Loucy (cell line): Measurements from ENCODE around the gene COL23A1.

ENCODE experiments used
- H2AFZ ChIP-seq: fragments of 200-600 bp; sonication (generic); 2 replicates; pipeline ENCODE4 v1.6.0; 2016; ENCODE audit warnings: antibody characterized with exemption, mild to moderate bottlenecking, low read length, moderate library complexity
- H3F3A ChIP-seq: fragments of 200-600 bp; 2 replicates; pipeline ENCODE4 v1.6.0; 2016; ENCODE audit warnings: antibody characterized with exemption, low read depth, mild to moderate bottlenecking
- H3K27me3 ChIP-seq: fragments of 200-600 bp; sonication (generic); 2 replicates; pipeline ENCODE4 v1.6.1; 2014; ENCODE audit warnings: low read length, mild to moderate bottlenecking; ENCODE audit not compliant: insufficient read depth, poor library complexity, severe bottlenecking
- H3K36me3 ChIP-seq: fragments of 200-600 bp; sonication (generic); 2 replicates; pipeline ENCODE4 v1.6.1; 2016; ENCODE audit warnings: low read length; ENCODE audit not compliant: insufficient read depth
- H3K4me1 ChIP-seq: fragments of 200-600 bp; sonication (generic); 2 replicates; pipeline ENCODE4 v1.5.1; 2014; ENCODE audit warnings: low read length, mild to moderate bottlenecking; ENCODE audit not compliant: insufficient read depth, poor library complexity, severe bottlenecking
- H3K4me2 ChIP-seq: fragments of 200-600 bp; sonication (generic); 2 replicates; pipeline ENCODE4 v1.6.0; 2014; ENCODE audit warnings: antibody characterized with exemption, low read length, low read depth, mild to moderate bottlenecking; ENCODE audit not compliant: poor library complexity, severe bottlenecking
- H3K4me3 ChIP-seq: fragments of 200-600 bp; sonication (generic); 2 replicates; pipeline ENCODE4 v1.5.1; 2014; ENCODE audit warnings: low read length, mild to moderate bottlenecking, mixed read lengths; ENCODE audit not compliant: poor library complexity, severe bottlenecking
- H3K79me2 ChIP-seq: fragments of 200-600 bp; sonication (generic); 2 replicates; pipeline ENCODE4 v1.6.1; 2014; ENCODE audit warnings: low read length; ENCODE audit not compliant: insufficient read depth
- H3K9ac ChIP-seq: fragments of 200-600 bp; sonication (generic); 2 replicates; pipeline ENCODE4 v1.6.0; 2014; ENCODE audit warnings: mild to moderate bottlenecking, low read depth, low read length, moderate library complexity; ENCODE audit not compliant: poor library complexity, severe bottlenecking
- H3K9me2 ChIP-seq: fragments of 200-600 bp; sonication (generic); replicated peaks from 2 replicates; pipeline ENCODE4 v1.6.1; 2016; ENCODE audit warnings: low read depth, low read length, mixed read lengths
- H3K9me3 ChIP-seq: fragments of 200-600 bp; sonication (generic); 2 replicates; pipeline ENCODE4 v1.6.1; 2014; ENCODE audit warnings: mild to moderate bottlenecking, antibody characterized with exemption, low read length, low read depth; ENCODE audit not compliant: insufficient read depth
- H4K20me1 ChIP-seq: fragments of 200-600 bp; sonication (generic); 2 replicates; pipeline ENCODE4 v1.6.0; 2014; ENCODE audit warnings: antibody characterized with exemption, low read length, mild to moderate bottlenecking; ENCODE audit not compliant: insufficient read depth, poor library complexity, severe bottlenecking
- EZH2phosphoT487 ChIP-seq: fragments of 200-600 bp; IDR thresholded peaks from 2 replicates; pipeline ENCODE4 v1.6.1; 2018; ENCODE audit warnings: antibody characterized with exemption, mild to moderate bottlenecking, moderate library complexity, borderline replicate concordance
- TF ChIP-seq, protein P1 (sequence below): fragments of 200-600 bp; sonication (generic); conservative IDR thresholded peaks from 2 replicates; pipeline ENCODE4 v1.5.1; 2014; ENCODE audit warnings: mild to moderate bottlenecking, antibody characterized with exemption, low read length

COL23A1 gene

DNA sequence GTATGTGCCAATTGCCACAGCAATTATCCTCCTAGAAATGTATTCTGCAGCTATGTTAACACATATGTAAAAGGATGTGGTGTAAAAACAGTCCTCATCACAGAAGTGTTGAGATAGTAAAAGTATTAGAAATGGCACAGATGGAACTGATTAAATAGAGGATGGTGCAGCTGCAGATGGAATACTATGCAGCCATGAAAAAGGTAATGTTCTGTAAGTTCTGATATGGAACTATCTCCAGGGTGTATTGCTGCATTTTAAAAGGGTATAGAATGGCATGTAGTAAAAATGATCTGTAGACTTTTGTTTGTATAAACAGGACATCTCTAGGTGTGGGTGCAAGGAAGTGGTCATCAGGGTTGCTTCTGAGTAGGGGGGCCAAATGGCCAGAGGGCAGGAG is 294.6 kb downstream of the COL23A1 start:
- H3K4me3 ChIP-seq, result no peak overlapping the region
- no peaks in the 10 kb centered on the region for H3K27me3 ChIP-seq
- H3F3A ChIP-seq, result no peaks in the 10 kb centered on the region
- no peak overlapping the region for H3K9ac ChIP-seq
- no peaks in the 10 kb centered on the region for H3K36me3 ChIP-seq
- H2AFZ ChIP-seq, result no peak overlapping the region
- H4K20me1 ChIP-seq, result no peaks in the 10 kb centered on the region
- no peaks in the 10 kb centered on the region for H3K4me1 ChIP-seq
- no peaks in the 10 kb centered on the region for H3K9me3 ChIP-seq
- no peak overlapping the region for H3K4me2 ChIP-seq
- H3K79me2 ChIP-seq, result no peaks in the 10 kb centered on the region
- TF ChIP-seq EZH2phosphoT487, result no peak
- TF ChIP-seq, protein P1, sequence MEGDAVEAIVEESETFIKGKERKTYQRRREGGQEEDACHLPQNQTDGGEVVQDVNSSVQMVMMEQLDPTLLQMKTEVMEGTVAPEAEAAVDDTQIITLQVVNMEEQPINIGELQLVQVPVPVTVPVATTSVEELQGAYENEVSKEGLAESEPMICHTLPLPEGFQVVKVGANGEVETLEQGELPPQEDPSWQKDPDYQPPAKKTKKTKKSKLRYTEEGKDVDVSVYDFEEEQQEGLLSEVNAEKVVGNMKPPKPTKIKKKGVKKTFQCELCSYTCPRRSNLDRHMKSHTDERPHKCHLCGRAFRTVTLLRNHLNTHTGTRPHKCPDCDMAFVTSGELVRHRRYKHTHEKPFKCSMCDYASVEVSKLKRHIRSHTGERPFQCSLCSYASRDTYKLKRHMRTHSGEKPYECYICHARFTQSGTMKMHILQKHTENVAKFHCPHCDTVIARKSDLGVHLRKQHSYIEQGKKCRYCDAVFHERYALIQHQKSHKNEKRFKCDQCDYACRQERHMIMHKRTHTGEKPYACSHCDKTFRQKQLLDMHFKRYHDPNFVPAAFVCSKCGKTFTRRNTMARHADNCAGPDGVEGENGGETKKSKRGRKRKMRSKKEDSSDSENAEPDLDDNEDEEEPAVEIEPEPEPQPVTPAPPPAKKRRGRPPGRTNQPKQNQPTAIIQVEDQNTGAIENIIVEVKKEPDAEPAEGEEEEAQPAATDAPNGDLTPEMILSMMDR, result no peak
- H3K9me2 ChIP-seq, result no peaks in the 10 kb centered on the region

DNA sequence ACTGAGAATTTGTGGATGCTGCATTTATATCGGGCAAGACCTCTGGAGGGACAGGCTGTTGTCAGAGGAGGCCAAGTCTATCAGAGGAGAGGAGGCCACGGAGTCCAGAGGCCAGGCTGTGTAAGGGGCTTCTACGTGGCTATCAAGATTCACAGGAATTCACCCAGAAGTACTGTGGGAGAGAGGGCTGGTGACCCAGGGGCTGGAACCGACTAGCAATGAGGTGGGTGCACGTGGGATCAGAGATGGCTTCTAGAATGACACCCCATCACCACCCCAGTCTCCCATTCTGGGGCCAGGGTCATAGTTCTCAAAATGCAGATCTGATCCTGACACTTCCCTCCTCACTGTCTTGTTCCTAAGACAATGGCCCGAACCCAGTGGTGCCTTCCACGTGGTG is 296.4 kb downstream of the COL23A1 start:
- Histone ChIP-seq H3K36me3 (no peaks in the 10 kb centered on the region), H3K27me3 (no peaks in the 10 kb centered on the region), H3F3A (no peaks in the 10 kb centered on the region)

DNA sequence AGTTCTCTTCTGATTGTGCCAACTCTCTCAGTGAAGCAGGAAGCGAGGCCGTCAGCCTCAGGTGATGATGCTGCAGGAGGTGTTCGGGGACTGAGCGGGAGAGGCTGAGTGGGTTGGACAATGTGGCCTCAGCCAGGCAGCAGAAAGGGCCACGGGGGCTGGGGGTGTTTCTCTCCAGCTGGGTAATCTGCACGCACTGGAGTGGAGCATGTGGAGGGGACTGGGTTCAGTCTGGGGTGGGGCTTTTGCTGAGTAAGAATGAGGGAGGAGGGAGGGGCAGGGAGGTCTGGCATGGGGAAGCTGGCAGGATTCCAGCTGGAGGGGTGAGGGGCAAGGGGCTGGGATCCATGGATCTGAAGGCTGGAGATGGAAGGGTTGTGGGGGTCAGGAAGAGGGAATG is 296.8 kb downstream of the COL23A1 start:
- TF ChIP-seq, protein P1, result no peak
- no peak for TF ChIP-seq EZH2phosphoT487

More for the DNA sequence above, 296.4 kb downstream of the COL23A1 start:
- Histone ChIP-seq H3K79me2 (no peaks in the 10 kb centered on the region), H3K9me2 (no peaks in the 10 kb centered on the region), H3K9me3 (no peaks in the 10 kb centered on the region), H3K4me3 (no peak overlapping the region), H2AFZ (no peak overlapping the region), H4K20me1 (no peaks in the 10 kb centered on the region), H3K9ac (no peak overlapping the region), H3K4me1 (no peaks in the 10 kb centered on the region), H3K4me2 (no peak overlapping the region)
- TF ChIP-seq EZH2phosphoT487, result no peak

DNA sequence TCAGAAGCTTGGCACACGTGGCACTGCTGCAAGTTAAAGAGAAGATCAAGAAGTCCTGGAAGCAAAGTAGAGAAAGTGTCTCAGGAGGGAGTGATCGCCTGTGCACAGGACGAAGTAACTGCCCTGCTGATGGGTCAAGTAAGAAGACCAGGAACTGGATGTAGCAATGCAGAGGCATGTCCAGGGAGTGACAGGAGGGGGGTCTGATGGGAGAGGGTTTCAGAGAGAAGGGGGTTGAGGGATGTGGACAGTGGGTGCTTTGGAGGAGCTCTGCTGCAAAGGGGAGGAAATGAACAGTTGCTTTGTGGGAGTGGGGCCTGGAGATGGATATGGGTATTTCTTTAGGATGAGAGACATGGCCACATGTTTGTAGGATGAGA is 297.4 kb downstream of the COL23A1 start:
- TF ChIP-seq EZH2phosphoT487, result no peak
- TF ChIP-seq, protein P1, result no peak
- Histone ChIP-seq H3K4me1 (no peaks in the 10 kb centered on the region), H3K9me3 (no peaks in the 10 kb centered on the region), H3K4me3 (no peak overlapping the region), H3K9ac (no peak overlapping the region), H3K4me2 (no peak overlapping the region), H3K36me3 (no peaks in the 10 kb centered on the region), H2AFZ (no peak overlapping the region), H3K79me2 (no peaks in the 10 kb centered on the region), H3K9me2 (no peaks in the 10 kb centered on the region), H4K20me1 (no peaks in the 10 kb centered on the region), H3K27me3 (no peaks in the 10 kb centered on the region), H3F3A (no peaks in the 10 kb centered on the region)

More for the DNA sequence above, 296.8 kb downstream of the COL23A1 start:
- H3K27me3 ChIP-seq, result no peaks in the 10 kb centered on the region
- no peaks in the 10 kb centered on the region for H4K20me1 ChIP-seq
- no peaks in the 10 kb centered on the region for H3K4me1 ChIP-seq
- no peaks in the 10 kb centered on the region for H3F3A ChIP-seq
- no peak overlapping the region for H3K4me2 ChIP-seq
- H3K36me3 ChIP-seq, result no peaks in the 10 kb centered on the region
- no peak overlapping the region for H3K9ac ChIP-seq
- no peaks in the 10 kb centered on the region for H3K9me3 ChIP-seq
- H2AFZ ChIP-seq, result no peak overlapping the region
- H3K4me3 ChIP-seq, result no peak overlapping the region
- no peaks in the 10 kb centered on the region for H3K79me2 ChIP-seq
- no peaks in the 10 kb centered on the region for H3K9me2 ChIP-seq
